Posterior vena cava (tissue), 2 donors: ENCODE data around the gene CPT1C. TPM values are rescaled to one million over a fixed set of nuclear protein-coding genes. Genes with fewer than 3 reads are reported as not detected.

Source experiments
- DNase-seq: peaks from one replicate; pipeline ENCODE4 v3.0.0-alpha.2; 2020; ENCODE audit warnings: low spot score
- intact Hi-C, 2 donors: fragments of 100-400 bp; cut with DNase I; formaldehyde crosslinking; loops; one replicate each; pipeline versions ENCODE4 v1.14.1 to v1.14.2; 2022 to 2023
- long read RNA-seq, 2 donors: library from polyadenylated mRNA; unstranded; transcript quantifications; one replicate each; pipeline ENCODE4 v2.0.0, GENCODE V29; 2020 to 2021
- total RNA-seq, 2 donors: library from RNA; stranded (reverse); fragmentation: NEBNext Ultra II Directional; extraction: Animal tissue kit (Norgen Biotek cat#: 25700); gene quantifications; one replicate each; pipeline ENCODE4 v1.2.1, GENCODE V29; 2021
- donor health status: DM: yes; HTN: yes; CAD: no.
- donor health status: DM: yes; HTN: yes; CAD: no.

CPT1C gene
- 10 to 100 TPM; 10.6 to 11.8 TPM for total RNA-seq
- long read RNA-seq, donor 1, partial matches to known transcripts = 5 of 6 reads
- long read RNA-seq, donor 1, other reads (novel, unspliced or antisense) = 0 of 6 reads
- long read RNA-seq, donor 2, partial matches to known transcripts = 6 of 8 reads
- long read RNA-seq, donor 2, other reads (novel, unspliced or antisense) = 2 of 8 reads

DNA sequence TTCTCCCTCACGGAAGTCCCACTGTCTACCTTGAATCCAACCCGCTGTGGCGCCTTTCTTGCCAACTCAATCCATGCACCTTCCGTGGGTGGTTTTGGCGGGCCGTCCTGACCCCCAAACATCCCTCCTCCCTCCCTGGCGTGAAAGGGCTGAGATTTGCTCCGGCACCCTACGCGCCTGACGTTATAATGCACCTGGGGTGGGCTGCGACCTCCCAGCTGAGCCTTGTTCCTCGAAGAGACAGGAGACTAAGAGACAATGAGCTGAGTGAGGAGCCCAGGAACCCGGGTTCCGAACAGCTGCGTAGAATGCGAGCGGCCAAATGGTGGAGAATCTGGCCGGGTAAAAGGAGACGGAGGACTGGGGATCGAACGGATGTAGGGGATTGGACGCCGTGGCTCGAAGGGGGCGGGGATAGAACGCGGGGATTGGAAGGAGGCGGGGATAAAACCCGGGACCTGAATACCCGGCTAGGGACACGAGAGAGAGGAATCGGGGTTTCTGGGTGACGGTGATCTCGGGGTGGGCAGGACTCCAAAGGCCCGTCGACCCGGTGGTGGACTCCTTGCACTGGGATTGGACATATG lies at the start of gene CPT1C:
Gene CPT1C, plus strand, starts transcription at position 461 of the 587 bp plus-strand sequence. CDS start 1,137 bp downstream, outside the sequence.
- DNase-seq = peak; percentile 92
- intact Hi-C loops = no loop called here

DNA sequence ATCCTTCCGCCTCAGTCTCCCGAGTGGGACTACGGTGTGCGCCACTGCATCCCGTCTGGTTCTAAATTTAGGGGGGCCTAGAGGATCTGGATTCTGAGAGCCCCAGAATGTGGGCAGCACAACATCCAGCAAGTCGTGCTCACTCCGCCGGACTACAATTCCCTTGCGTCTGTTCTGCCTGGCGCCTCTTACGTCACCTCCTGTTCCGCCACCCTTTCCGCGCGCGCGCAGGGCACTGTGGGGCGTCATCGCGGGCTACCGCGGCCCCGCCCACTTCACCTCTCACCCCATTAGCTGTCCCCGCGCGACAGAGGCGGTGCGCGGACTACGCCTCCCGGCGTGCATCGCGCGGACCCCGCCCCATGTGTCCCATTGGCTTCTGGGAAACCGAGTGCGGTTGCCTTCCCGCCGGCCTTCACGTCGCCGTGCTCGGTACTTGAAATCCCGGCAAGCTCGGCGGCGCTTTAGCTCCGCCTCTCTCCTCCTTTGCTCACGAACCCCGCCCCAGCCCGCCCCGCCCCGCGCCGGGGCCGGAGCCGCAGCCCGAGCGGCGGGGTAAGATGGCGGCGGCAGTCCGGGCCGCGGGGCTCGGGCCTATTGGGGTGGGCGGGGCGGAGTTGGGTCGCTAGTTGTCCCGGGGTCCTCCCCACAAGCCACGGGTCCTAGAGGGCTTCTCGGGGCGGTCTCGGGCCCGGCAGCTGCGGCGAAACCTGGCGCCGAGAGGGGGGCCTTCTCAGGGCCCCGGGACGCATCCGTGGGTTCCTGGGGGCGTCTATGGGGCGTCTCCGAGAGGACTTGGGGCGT lies 49.0 kb upstream of the CPT1C start, which contains the start of gene SCAF1:
Gene SCAF1, plus strand, starts transcription at position 522 of the 804 bp plus-strand sequence. CDS start 2,818 bp downstream, outside the sequence.
- intact Hi-C loops = no loop called here
- peak; percentile 100 for DNase-seq

DNA sequence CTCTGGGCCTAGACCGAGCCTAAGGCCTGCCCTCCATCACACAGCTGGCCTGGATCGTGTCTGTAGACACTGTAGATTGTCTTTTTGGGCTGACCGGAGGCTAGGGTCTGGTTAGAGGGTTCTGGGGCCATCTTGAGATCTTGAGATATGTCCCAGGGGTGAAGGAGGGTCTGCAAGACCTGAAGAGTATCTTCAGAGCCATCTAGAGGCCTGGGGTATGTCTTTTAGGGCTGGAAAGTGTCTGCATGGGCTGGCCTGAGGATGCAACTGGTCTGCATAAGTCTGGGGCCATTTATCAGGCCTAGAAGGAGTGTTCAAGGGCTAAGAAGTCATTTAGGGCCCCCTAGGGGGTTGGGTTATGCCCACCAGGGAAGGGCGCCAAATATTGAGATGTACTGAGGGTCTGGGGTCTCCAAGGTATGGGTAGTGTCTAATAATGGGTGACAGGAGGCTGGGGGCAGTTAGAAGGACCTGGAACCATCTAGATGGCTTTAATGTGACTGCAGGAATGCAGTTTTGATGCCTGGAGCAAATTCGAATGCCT lies 48.4 kb upstream of the CPT1C start:
- DNase-seq = no peak
- intact Hi-C loops = no loop called here

DNA sequence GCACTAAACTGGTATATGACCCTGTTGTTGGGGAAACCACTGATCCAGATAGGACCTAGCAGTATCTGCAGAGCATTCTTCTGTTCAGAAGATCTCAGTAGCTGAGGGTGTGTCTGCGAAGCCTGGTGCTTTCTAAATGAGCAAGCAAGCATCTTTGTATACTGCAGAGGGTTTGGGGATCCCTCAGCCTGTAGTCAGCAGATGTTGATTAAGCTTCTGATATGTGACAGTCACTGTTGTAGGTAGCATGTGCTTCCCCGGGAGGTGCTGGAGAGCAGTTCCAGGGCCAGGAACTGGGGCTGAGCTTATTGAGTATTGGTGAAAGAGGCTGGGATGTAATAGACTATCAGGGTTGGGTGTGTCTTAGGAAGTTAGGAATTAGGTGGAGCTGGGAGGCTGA lies 47.5 kb upstream of the CPT1C start:
- DNase-seq = no peak
- intact Hi-C loops = no loop called here

DNA sequence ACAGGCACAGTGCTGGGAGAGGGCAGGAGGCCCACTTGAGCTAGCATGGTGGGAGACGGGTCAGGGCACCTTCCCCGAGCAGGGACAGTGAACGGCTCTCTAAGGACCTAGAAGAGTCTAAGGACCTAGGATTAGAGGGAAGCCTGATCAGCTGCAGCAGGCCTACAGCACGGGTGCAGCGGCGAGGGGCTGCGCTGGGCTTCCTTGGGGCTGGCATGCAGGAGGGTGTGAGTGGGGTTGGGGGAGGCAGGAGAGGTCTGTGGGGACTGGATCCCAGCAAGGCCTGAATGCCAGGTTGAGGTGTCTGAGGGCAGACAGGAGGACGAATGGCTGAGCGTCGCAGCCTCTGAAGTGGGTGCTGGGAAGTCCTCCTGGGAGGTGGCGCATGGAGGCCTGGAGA lies 45.3 kb upstream of the CPT1C start:
- intact Hi-C loops = no loop called here
- DNase-seq = no peak

DNA sequence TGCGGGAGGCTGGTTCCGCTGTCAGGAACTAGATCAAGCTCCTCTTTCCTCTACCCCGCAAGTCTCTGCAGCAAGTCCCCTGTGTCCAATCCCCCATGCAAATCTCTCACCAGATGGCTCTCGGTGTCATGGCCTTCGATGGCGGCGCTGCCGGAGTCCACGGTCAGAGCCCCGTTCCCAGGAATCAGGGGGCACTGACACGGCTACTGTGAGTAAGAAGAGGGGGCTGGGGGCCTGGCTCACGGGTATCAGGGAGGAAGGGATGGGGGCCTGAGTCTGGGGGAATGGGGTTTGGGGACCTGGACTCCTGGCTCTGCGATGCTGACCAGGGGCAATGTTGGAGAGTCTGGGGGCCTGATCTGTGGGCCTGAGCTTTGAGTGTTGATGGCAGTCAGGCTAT lies 44.9 kb upstream of the CPT1C start:
- intact Hi-C loops = no loop called here
- no peak for DNase-seq

DNA sequence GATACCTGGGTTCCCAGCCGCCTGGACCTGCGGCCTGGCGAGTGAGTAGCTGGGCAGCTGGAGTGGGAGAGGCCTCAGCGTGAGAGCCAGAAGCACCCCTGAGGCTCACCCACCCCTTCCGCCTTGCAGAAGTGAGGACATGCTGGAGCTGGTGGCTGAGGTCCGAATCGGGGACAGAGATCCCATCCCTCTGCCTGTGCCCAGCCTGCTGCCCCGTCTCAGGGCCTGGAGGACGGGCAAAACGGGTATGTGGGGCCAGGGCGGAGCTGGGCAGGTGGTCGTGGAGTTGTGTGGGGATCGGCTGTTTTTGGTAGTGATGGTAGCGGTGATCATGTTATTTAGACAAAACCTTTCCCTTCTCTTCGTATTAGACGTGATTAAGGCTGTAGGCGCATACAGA lies 44.3 kb upstream of the CPT1C start:
- intact Hi-C loops = no loop called here
- DNase-seq = no peak

DNA sequence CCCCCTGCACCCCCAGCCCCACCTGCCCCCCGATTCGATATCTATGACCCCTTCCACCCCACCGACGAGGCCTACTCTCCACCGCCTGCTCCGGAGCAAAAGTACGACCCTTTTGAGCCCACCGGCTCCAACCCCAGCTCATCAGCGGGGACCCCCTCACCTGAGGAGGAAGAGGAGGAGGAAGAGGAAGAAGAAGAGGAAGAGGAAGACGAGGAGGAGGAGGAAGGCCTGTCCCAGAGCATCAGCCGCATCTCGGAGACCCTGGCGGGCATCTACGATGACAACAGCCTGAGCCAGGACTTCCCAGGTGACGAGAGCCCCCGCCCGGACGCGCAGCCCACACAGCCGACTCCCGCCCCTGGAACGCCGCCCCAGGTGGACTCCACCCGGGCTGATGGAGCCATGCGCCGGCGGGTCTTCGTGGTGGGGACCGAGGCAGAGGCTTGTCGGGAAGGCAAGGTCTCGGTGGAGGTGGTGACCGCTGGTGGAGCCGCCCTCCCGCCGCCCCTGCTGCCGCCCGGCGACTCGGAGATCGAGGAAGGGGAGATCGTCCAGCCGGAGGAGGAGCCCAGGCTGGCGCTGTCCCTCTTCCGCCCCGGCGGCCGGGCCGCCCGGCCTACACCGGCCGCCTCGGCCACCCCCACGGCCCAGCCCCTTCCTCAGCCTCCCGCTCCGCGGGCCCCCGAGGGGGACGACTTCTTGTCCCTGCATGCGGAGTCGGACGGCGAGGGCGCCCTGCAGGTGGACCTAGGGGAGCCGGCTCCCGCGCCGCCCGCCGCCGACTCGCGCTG lies 39.7 kb upstream of the CPT1C start:
- intact Hi-C loops = no loop called here
- no peak for DNase-seq

DNA sequence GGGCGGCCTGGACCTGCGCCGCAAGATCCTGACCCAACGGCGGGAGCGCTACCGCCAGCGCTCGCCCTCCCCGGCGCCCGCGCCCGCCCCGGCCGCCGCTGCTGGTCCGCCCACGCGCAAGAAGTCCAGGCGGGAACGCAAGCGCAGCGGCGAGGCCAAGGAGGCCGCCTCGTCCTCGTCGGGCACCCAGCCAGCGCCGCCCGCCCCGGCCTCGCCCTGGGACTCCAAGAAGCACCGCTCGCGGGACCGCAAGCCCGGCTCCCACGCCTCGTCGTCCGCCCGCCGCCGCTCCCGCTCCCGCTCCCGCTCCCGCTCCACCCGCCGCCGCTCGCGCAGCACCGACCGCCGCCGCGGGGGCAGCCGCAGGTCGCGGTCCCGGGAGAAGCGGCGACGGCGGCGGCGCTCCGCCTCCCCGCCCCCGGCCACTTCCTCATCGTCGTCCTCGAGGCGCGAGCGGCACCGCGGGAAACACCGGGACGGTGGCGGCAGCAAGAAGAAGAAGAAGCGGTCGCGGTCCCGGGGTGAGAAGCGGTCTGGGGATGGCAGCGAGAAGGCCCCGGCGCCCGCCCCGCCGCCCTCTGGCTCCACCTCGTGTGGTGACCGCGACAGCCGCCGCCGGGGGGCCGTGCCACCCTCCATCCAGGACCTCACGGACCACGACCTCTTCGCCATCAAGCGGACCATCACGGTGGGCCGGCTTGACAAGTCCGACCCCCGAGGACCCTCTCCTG lies 38.9 kb upstream of the CPT1C start:
- intact Hi-C loops = no loop called here
- DNase-seq = no peak

DNA sequence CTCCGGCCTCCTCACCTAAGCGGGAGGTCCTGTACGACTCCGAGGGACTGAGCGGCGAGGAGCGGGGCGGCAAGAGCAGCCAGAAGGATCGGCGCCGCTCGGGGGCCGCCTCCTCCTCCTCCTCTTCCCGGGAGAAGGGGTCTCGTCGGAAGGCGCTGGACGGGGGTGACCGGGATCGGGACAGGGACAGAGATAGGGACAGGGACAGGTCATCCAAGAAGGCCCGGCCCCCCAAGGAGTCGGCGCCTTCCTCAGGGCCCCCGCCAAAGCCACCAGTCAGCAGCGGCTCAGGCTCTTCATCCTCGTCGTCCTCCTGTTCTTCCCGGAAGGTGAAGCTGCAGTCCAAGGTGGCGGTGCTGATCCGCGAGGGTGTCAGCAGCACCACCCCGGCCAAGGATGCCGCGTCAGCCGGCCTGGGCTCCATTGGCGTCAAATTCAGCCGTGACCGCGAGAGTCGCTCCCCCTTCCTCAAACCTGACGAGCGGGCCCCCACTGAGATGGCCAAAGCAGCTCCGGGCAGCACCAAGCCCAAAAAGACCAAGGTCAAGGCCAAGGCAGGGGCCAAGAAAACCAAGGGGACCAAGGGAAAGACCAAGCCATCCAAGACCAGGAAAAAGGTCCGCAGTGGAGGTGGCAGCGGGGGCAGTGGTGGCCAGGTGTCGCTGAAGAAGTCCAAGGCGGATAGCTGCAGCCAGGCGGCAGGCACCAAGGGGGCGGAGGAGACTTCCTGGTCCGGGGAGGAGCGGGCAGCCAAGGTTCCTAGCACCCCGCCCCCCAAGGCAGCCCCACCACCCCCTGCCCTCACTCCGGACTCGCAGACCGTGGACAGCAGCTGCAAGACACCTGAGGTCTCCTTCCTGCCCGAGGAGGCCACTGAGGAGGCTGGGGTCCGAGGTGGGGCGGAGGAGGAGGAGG lies 38.1 kb upstream of the CPT1C start:
- intact Hi-C loops = no loop called here
- DNase-seq = no peak

DNA sequence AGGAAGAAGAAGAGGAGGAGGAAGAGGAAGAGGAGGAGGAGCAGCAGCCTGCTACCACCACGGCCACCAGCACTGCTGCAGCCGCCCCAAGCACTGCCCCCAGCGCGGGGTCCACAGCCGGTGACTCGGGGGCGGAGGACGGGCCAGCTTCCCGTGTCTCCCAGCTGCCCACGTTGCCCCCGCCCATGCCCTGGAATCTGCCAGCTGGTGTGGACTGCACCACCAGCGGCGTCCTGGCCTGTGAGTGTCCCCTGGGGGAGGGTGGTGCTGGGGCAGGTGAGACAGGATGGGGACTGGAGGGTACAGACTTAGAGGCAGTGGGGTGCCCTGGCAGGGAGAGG lies 37.5 kb upstream of the CPT1C start:
- intact Hi-C loops = no loop called here
- no peak for DNase-seq

DNA sequence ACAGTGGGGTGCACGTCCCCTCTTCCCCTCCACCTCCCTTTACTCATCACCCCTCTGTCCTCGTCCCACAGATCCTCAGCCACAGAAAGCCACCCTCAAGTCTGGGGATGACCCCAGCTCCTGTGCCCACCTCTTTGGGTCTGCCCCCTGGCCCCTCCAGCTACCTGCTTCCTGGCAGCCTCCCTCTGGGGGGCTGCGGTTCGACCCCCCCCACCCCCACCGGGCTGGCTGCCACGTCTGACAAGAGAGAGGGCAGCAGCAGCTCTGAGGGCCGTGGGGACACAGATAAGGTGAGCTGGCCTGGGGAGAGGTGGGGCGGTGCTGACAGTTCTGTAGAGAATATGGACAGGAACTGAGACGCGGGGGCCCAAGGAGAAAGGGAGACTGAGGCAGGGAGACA lies 36.3 kb upstream of the CPT1C start:
- intact Hi-C loops = no loop called here
- DNase-seq = no peak

DNA sequence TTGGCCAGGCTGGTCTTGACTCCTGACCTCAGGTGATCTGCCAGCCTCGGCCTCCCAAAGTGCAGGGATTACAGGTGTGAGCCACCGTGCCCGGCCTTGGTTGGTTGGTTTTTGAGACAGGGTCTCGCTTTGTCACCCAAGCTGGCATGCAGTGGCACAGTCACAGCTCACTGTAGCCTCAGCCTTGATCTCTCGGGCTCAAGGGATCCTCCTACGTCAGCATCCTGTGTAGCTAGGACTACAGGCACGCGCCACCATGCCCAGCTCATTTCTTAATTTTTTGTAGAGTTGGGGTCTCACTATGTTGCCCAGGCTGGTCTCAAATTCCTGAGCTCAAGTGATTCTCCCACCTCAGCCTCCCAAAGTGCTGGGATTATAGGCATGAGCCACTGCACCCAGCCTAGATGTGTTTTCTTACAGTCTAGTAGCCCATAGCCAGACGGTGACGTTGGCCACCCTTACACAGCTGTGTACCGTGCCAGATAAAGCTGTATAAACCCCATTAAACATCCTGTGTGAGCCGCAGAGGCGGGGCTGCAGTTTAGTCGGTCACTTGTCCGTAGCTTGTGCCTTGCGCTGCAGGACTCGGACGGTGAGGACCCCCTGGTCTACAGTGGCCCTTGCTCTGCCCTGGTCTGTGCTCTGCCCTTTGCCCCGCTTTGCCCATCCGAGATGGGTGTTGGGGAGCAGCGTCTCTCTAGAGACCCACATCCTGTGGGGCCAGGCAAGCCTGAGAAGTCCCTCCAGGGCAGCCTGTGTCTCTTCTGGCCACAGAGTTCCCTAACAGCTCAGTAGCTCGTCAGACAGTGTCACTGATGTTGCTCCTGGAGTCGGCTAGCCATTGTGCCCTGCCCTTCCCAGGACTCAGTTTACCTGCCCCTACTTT lies 35.1 kb upstream of the CPT1C start:
- no peak for DNase-seq
- intact Hi-C loops = loop anchor here in 1 of 2 donors (1.0 kb wide), 1 partner anchor 48 kb away; no protein-coding TSS in a partner anchor

DNA sequence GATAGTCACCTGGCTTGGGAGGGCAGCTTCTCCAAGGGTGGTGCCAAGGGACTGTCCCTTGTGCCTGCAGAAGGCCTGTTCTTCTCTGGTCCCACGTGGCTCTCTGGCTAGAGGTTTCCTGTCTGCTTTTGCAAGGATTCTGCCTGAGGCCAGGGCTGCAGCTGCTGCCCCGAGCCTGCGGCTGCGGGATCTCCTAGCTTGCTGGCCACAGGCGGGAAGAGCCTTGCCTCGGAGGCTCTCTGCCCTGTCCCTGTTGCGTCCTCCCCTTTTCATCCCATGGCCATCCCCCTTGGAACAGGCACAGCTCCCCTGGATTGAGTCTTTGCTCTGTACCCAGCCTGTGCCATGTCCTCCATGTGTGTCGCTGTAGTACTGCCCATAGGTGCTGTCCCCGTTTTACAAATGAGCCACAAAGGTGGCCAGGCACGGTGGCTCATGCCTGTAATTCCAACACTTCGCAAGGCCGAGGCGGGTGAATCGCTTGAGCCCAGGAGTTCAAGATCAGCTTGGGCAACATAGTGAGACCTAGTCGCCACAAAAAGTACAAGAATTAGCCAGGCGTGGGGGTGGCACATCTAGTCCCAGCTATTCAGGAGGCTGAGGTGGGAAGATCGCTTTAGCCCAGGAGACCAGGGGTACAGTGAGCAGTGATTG lies 34.3 kb upstream of the CPT1C start:
- DNase-seq = no peak
- intact Hi-C loops = no loop called here

DNA sequence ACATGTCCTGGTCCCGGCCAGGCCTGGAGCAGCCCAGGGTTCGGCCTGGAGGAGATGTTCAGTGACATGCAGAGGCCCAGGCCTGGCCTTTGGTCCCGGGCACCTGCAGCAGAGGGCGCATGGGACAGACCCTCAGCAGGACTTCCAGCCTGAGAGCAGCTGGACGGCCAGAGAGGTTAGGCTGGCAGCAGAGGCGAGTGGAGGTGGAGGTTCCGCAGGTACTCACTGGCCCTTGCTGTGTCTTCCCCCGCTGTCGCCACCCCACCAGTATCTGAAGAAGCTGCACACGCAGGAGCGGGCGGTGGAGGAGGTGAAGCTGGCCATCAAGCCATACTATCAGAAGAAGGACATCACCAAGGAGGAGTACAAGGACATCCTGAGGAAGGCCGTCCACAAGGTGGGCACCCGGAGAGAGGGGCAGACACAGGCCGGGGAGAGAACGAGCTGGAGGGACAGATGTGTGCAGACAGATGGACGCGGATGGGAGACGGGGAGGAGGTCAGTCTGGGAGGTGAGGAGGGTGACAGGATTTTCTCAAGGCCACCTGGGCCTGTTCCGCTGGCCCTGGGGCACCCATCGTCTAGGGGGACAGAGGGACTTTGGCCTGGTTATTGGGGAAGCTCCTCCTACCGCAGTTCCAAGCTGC lies 33.3 kb upstream of the CPT1C start:
- DNase-seq = no peak
- intact Hi-C loops = loop anchor here in 1 of 2 donors (1.0 kb wide), 1 partner anchor 46 kb away; no protein-coding TSS in a partner anchor

DNA sequence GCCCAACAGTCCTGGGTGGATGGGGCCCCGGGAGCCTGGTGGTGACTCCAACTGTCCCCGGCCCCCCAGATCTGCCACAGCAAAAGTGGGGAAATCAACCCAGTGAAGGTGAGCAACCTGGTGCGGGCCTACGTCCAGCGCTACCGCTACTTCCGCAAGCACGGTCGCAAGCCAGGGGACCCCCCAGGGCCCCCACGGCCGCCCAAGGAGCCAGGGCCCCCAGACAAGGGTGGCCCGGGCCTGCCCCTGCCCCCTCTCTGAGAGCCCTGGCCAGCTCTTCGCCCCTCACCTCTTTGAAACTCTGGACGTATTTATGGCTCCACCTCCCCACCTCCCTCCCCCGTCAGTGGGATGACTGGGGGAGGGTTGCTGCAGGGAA lies 32.8 kb upstream of the CPT1C start:
- DNase-seq = no peak
- intact Hi-C loops = loop anchor here in 1 of 2 donors (1.0 kb wide), 1 partner anchor 47 kb away; no protein-coding TSS in a partner anchor
